Measurements from ENCODE around the gene MAP4K5. TPM values are rescaled to one million over a fixed set of nuclear protein-coding genes. Genes with fewer than 3 reads are reported as not detected.

MAP4K5 gene
- total and polyA plus RNA-seq, 3 donors from 2014 or later = 15.2 to 67.0 (median 60.4) TPM

DNA sequence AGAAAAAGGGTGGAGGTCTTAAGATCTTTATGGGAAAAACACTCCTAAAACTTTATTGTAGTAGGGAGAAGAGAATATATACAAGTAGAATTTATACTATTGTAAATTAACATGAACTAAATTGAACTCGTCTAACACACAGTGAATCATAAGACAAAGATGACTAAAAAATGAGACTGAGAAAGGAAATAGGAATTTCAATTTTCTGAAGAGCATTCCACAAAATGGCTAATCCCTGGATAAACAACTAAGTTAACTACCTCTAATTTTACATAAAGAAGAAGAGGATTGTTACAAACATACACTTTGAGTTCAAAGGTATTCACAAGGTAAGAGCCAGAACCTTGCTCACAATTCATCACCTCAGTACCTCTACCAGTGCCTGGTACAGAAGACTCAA, 2.0 kb downstream of the MAP4K5 start:
- H3K27ac ChIP-seq = no peak overlapping the region
- H3K9me3 ChIP-seq = no peaks in the 10 kb centered on the region
- no peaks in the 10 kb centered on the region for H3K27me3 ChIP-seq
- intact Hi-C loops (cut with DNase I; ENCODE audit: low total_unique reads) = loop anchor here (10.0 kb wide), 1 partner anchor 216 kb away; the partner anchor contains the start of genes DMAC2L and L2HGDH
- WGBS, 2 donors = 31 to 51% methylated on average over 1 of the region's 1 CpG
- no peak for TF ChIP-seq POLR2A (IDR thresholded peaks at IDR 0.05)
- TF ChIP-seq, protein P1, sequence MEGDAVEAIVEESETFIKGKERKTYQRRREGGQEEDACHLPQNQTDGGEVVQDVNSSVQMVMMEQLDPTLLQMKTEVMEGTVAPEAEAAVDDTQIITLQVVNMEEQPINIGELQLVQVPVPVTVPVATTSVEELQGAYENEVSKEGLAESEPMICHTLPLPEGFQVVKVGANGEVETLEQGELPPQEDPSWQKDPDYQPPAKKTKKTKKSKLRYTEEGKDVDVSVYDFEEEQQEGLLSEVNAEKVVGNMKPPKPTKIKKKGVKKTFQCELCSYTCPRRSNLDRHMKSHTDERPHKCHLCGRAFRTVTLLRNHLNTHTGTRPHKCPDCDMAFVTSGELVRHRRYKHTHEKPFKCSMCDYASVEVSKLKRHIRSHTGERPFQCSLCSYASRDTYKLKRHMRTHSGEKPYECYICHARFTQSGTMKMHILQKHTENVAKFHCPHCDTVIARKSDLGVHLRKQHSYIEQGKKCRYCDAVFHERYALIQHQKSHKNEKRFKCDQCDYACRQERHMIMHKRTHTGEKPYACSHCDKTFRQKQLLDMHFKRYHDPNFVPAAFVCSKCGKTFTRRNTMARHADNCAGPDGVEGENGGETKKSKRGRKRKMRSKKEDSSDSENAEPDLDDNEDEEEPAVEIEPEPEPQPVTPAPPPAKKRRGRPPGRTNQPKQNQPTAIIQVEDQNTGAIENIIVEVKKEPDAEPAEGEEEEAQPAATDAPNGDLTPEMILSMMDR (IDR thresholded peaks at IDR 0.05) = no peak
- DNase-seq = no peak
- no peak overlapping the region for H3K4me3 ChIP-seq
- H3K4me1 ChIP-seq = peaks cover 8% of the 10 kb centered on the region
- no peaks in the 10 kb centered on the region for H3K36me3 ChIP-seq (ENCODE audit: low read depth, missing control alignments)

DNA sequence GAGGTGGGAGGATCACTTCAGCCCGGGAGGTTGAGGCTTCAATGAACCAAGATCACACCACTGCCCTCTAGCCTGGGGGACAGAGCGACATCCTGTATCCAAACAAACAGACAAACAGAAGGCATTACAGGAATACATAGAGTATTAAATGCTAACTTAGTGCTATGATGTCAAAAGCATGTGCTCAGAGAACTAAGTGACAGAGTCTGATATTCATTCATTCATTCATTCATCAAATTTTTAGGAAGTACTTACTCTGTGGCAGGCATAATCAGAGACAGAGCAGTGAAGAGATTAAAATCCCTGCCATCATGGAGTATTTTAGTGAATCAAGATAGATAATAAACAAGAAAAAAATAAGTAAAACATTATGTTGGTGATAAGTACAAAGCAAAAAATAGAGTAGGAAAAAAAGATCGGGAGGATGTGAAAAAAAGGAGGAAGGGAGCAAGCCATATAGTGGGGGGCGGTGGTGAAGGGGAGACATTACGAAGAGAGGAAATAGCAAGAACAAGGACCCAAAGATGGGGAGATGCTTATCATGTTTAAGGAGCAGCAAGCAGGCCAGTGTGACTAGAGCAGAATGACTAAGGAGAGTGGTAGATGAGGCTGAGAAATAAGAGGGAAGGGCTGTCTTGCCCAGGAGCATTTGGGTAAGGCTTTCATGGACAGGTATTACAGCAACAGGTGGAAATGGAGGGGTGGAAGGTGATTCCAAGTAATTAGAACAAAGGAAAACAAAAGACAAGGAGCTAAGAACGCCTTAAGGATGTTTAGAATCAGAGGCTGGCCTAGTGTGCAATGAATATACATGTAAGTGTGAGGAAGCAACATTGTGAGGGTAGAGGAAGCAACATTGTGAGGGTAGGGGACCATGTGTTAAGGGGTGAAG, 2.8 kb downstream of the MAP4K5 start:
- 72 to 80% methylated on average over 6 of the region's 6 CpGs for WGBS, 2 donors
- Histone ChIP-seq H3K4me3 (no peak overlapping the region), H3K27ac (no peak overlapping the region), H3K9me3 (no peaks in the 10 kb centered on the region), H3K27me3 (no peaks in the 10 kb centered on the region), H3K4me1 (peaks cover 8% of the 10 kb centered on the region), H3K36me3 (ENCODE audit: low read depth, missing control alignments) (no peaks in the 10 kb centered on the region)
- no peak for TF ChIP-seq POLR2A (IDR thresholded peaks at IDR 0.05)
- TF ChIP-seq, protein P1 (IDR thresholded peaks at IDR 0.05) = no peak
- intact Hi-C loops (cut with DNase I; ENCODE audit: low total_unique reads) = loop anchor here (10.0 kb wide), 1 partner anchor 215 kb away; the partner anchor contains the start of genes DMAC2L and L2HGDH
- no peak for DNase-seq

DNA sequence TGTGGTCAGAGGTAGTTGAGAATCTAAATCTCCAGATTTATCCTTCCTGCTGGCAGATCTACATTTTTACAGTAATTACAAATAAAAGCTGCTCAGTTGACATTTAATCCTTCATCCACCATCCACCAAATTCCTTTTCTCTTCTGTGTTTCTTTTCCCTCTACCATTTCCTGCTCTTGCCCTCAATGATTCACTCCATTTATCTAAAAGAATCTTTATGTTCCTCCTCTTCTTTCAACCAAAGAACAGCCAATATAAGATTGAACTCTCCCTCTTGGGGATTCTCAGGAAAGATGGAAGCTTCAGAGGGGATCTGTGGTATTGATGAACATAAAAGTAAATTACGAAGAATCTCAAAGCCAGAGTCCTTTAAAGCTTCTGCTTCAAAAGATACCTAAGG, 4.4 kb downstream of the MAP4K5 start:
- Histone ChIP-seq H3K27me3 (no peaks in the 10 kb centered on the region), H3K27ac (no peak overlapping the region), H3K9me3 (no peaks in the 10 kb centered on the region), H3K4me1 (peaks cover 6% of the 10 kb centered on the region), H3K36me3 (ENCODE audit: low read depth, missing control alignments) (no peaks in the 10 kb centered on the region), H3K4me3 (no peak overlapping the region)
- TF ChIP-seq POLR2A (IDR thresholded peaks at IDR 0.05) = no peak
- TF ChIP-seq, protein P1 (IDR thresholded peaks at IDR 0.05) = no peak
- DNase-seq = no peak
- 92 to 94% methylated on average over 1 of the region's 1 CpG for WGBS, 2 donors
- intact Hi-C loops (cut with DNase I; ENCODE audit: low total_unique reads) = no loop called here

- no peak overlapping the region for H3K4me3 ChIP-seq
- TF ChIP-seq, protein P1 (IDR thresholded peaks at IDR 0.05) = no peak
- TF ChIP-seq POLR2A (IDR thresholded peaks at IDR 0.05) = no peak
- no peak overlapping the region for H3K27ac ChIP-seq
- no peak for DNase-seq
- no peaks in the 10 kb centered on the region for H3K27me3 ChIP-seq
- H3K36me3 ChIP-seq (ENCODE audit: low read depth, missing control alignments) = no peaks in the 10 kb centered on the region
- WGBS, 2 donors = 85 to 93% methylated on average over 6 of the region's 6 CpGs
- peaks cover 3% of the 10 kb centered on the region for H3K4me1 ChIP-seq
- intact Hi-C loops (cut with DNase I; ENCODE audit: low total_unique reads) = no loop called here
- H3K9me3 ChIP-seq = no peaks in the 10 kb centered on the region
These were observed 7.4 kb downstream of the MAP4K5 start for GRCh38 chr14:50524731-50525515.
